ENCODE results near the gene GUCD1. TPM values are rescaled to one million over a fixed set of nuclear protein-coding genes. Genes with fewer than 3 reads are reported as not detected.

GUCD1 gene
- polyA plus RNA-seq, 1 donor (not counting 4 experiments of a cell fraction or from before 2014, with no cell fraction given), result 43.0 TPM

GRCh38 chr22:24516301-24516737 is 38.6 kb downstream of the GUCD1 start:
- peaks cover 23% of the 10 kb centered on the region for H3K27me3 ChIP-seq (ENCODE audit: control insufficient read depth, extremely low read depth, insufficient read depth, low read length)
- dilution Hi-C loops (cut with MboI; ENCODE audit: extremely low pct_ligation_motif_present, low sequenced_read_pairs), result no loop called here
- H3K79me2 ChIP-seq (ENCODE audit: control insufficient read depth, insufficient read depth, low read length), result no peaks in the 10 kb centered on the region
- H3K9me1 ChIP-seq (ENCODE audit: control insufficient read depth, extremely low read depth, insufficient read depth, low read length), result no peaks in the 10 kb centered on the region
- H3K36me3 ChIP-seq (ENCODE audit: control insufficient read depth in 2 of 2, extremely low read depth in 1 of 2, insufficient read depth in 2 of 2, low read length in 2 of 2), result no peaks in the 10 kb centered on the region
- H3K27ac ChIP-seq (ENCODE audit: control insufficient read depth, insufficient read depth, low read length), result no peak overlapping the region
- H3K4me2 ChIP-seq (ENCODE audit: control insufficient read depth, extremely low read depth, insufficient read depth, low read depth, low read length), result no peak overlapping the region
- H4K20me1 ChIP-seq (ENCODE audit: control insufficient read depth, extremely low read depth, insufficient read depth, low read length), result no peaks in the 10 kb centered on the region
- no peak overlapping the region for H2AFZ ChIP-seq (ENCODE audit: control insufficient read depth, low read length)
- H3K4me1 ChIP-seq (ENCODE audit: control insufficient read depth, extremely low read depth, insufficient read depth, low read length), result peaks cover 5% of the 10 kb centered on the region
- no peak overlapping the region for H3K9ac ChIP-seq (ENCODE audit: control insufficient read depth, extremely low read depth, insufficient read depth, low read length)
- FAIRE-seq (no peak), DNase-seq (ENCODE audit: low read depth, low spot score) (no peak)
- H3K9me3 ChIP-seq (ENCODE audit: control insufficient read depth, low read depth, low read length), result no peaks in the 10 kb centered on the region
- TF ChIP-seq, protein P1, sequence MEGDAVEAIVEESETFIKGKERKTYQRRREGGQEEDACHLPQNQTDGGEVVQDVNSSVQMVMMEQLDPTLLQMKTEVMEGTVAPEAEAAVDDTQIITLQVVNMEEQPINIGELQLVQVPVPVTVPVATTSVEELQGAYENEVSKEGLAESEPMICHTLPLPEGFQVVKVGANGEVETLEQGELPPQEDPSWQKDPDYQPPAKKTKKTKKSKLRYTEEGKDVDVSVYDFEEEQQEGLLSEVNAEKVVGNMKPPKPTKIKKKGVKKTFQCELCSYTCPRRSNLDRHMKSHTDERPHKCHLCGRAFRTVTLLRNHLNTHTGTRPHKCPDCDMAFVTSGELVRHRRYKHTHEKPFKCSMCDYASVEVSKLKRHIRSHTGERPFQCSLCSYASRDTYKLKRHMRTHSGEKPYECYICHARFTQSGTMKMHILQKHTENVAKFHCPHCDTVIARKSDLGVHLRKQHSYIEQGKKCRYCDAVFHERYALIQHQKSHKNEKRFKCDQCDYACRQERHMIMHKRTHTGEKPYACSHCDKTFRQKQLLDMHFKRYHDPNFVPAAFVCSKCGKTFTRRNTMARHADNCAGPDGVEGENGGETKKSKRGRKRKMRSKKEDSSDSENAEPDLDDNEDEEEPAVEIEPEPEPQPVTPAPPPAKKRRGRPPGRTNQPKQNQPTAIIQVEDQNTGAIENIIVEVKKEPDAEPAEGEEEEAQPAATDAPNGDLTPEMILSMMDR (optimal IDR thresholded peaks at IDR 0.05 in 1 of 3, IDR thresholded peaks at IDR 0.05 in 1 of 3, conservative IDR thresholded peaks at IDR 0.05 in 1 of 3; ENCODE audit: extremely low read depth in 1 of 3, insufficient read depth in 2 of 3, low read length in 3 of 3), result no peak
- TF ChIP-seq EZH2 (IDR thresholded peaks at IDR 0.05; ENCODE audit: low read length), result no peak
- H3K4me3 ChIP-seq (ENCODE audit: control insufficient read depth in 2 of 3, extremely low read depth in 1 of 3, insufficient read depth in 2 of 3, low read depth in 1 of 3, low read length in 3 of 3), result no peak overlapping the region

GRCh38 chr22:24515027-24515338 is 40.0 kb downstream of the GUCD1 start:
- dilution Hi-C loops (cut with MboI; ENCODE audit: extremely low pct_ligation_motif_present, low sequenced_read_pairs), result no loop called here
- Histone ChIP-seq H3K4me1 (ENCODE audit: control insufficient read depth, extremely low read depth, insufficient read depth, low read length) (peaks cover 5% of the 10 kb centered on the region), H3K9me1 (ENCODE audit: control insufficient read depth, extremely low read depth, insufficient read depth, low read length) (no peaks in the 10 kb centered on the region), H3K9ac (ENCODE audit: control insufficient read depth, extremely low read depth, insufficient read depth, low read length) (no peak overlapping the region), H3K79me2 (ENCODE audit: control insufficient read depth, insufficient read depth, low read length) (no peaks in the 10 kb centered on the region), H3K36me3 (ENCODE audit: control insufficient read depth in 2 of 2, extremely low read depth in 1 of 2, insufficient read depth in 2 of 2, low read length in 2 of 2) (no peaks in the 10 kb centered on the region), H3K4me3 (ENCODE audit: control insufficient read depth in 2 of 3, extremely low read depth in 1 of 3, insufficient read depth in 2 of 3, low read depth in 1 of 3, low read length in 3 of 3) (no peak overlapping the region), H3K27me3 (ENCODE audit: control insufficient read depth, extremely low read depth, insufficient read depth, low read length) (peaks cover 28% of the 10 kb centered on the region), H3K4me2 (ENCODE audit: control insufficient read depth, extremely low read depth, insufficient read depth, low read depth, low read length) (no peak overlapping the region), H3K27ac (ENCODE audit: control insufficient read depth, insufficient read depth, low read length) (no peak overlapping the region), H3K9me3 (ENCODE audit: control insufficient read depth, low read depth, low read length) (no peaks in the 10 kb centered on the region), H2AFZ (ENCODE audit: control insufficient read depth, low read length) (no peak overlapping the region), H4K20me1 (ENCODE audit: control insufficient read depth, extremely low read depth, insufficient read depth, low read length) (no peaks in the 10 kb centered on the region)
- DNase-seq (ENCODE audit: low read depth, low spot score) (no peak), FAIRE-seq (no peak)
- TF ChIP-seq EZH2 (IDR thresholded peaks at IDR 0.05; ENCODE audit: low read length), result no peak
- TF ChIP-seq, protein P1 (optimal IDR thresholded peaks at IDR 0.05 in 1 of 3, IDR thresholded peaks at IDR 0.05 in 1 of 3, conservative IDR thresholded peaks at IDR 0.05 in 1 of 3; ENCODE audit: extremely low read depth in 1 of 3, insufficient read depth in 2 of 3, low read length in 3 of 3), result no peak
